ENCODE measurements around the gene CTBP2.

GRCh38 chr10:125014086-125014830 lies 146.1 kb downstream of the CTBP2 start:
- TF ChIP-seq CREB1 (IDR thresholded peaks at IDR 0.05; ENCODE audit: low read depth), result no peak
- no peak for TF ChIP-seq RAD21 (IDR thresholded peaks at IDR 0.05; ENCODE audit: low read depth)
- TF ChIP-seq TAF1 (IDR thresholded peaks at IDR 0.05; ENCODE audit: low read depth), result no peak

All from Ishikawa (cell line).